Osteoblast (primary cell): ENCODE measurements around the gene CCBE1. TPM values are rescaled to one million over a fixed set of nuclear protein-coding genes. Genes with fewer than 3 reads are reported as not detected.
A peak's percentile ranks its signal among the peaks of the same experiment; 100 is the strongest.

Experiments used
- DNase-seq: peaks from one replicate; pipeline ENCODE4 v3.0.0; 2011; ENCODE audit warnings: low spot score, mixed read lengths; ENCODE audit not compliant: insufficient read length; ENCODE audit errors: missing footprints
- H2AFZ ChIP-seq: 2 replicates; pipeline ENCODE4 v1.6.0; 2011; ENCODE audit warnings: mild to moderate bottlenecking, low read length
- H3K27ac ChIP-seq: 2 replicates; pipeline ENCODE4 v1.5.1; 2011; ENCODE audit warnings: mild to moderate bottlenecking, low read depth, low read length, moderate library complexity
- H3K27me3 ChIP-seq: 2 replicates; pipeline ENCODE4 v1.6.0; 2012; ENCODE audit warnings: mild to moderate bottlenecking, control low read depth, inconsistent platforms, low read length, moderate library complexity; ENCODE audit not compliant: insufficient read depth
- H3K36me3 ChIP-seq: 2 replicates; pipeline ENCODE4 v1.5.1; 2011; ENCODE audit warnings: mild to moderate bottlenecking, low read length, control low read depth, moderate library complexity; ENCODE audit not compliant: insufficient read depth
- H3K4me1 ChIP-seq: 2 replicates; pipeline ENCODE4 v1.5.1; 2011; ENCODE audit warnings: mild to moderate bottlenecking, low read length, control low read depth, moderate library complexity; ENCODE audit not compliant: insufficient read depth
- H3K4me2 ChIP-seq: 2 replicates; pipeline ENCODE4 v1.6.0; 2011; ENCODE audit warnings: mild to moderate bottlenecking, low read length; ENCODE audit not compliant: insufficient read depth
- H3K4me3 ChIP-seq: fragments of 200-600 bp; sonication (generic); 3 replicates; pipeline ENCODE4 v1.5.1; 2012; ENCODE audit warnings: mild to moderate bottlenecking, low read length, inconsistent platforms; ENCODE audit not compliant: insufficient read depth
- H3K79me2 ChIP-seq: 2 replicates; pipeline ENCODE4 v1.6.0; 2012; ENCODE audit warnings: mild to moderate bottlenecking, low read length, control low read depth, inconsistent platforms; ENCODE audit not compliant: insufficient read depth
- H3K9me3 ChIP-seq: 2 replicates; pipeline ENCODE4 v1.5.1; 2011; ENCODE audit warnings: low read depth, low read length, control low read depth
- H4K20me1 ChIP-seq: 2 replicates; pipeline ENCODE4 v1.6.0; 2012; ENCODE audit warnings: mild to moderate bottlenecking, low read length, control low read depth; ENCODE audit not compliant: insufficient read depth
- total RNA-seq: library from RNA; depleted of rRNA; stranded (reverse); fragments of >200 nt; gene quantifications from 2 replicates; pipeline ENCODE4 v1.2.3, GENCODE V29; 2012
- TF ChIP-seq, protein P1 (sequence below): IDR thresholded peaks from 2 replicates; pipeline ENCODE4 v1.5.1; 2011; ENCODE audit warnings: mild to moderate bottlenecking, low read depth, low read length, moderate library complexity; ENCODE audit errors: extremely low read depth

CCBE1 gene
- total RNA-seq, 1 donor = 51.4 TPM

DNA sequence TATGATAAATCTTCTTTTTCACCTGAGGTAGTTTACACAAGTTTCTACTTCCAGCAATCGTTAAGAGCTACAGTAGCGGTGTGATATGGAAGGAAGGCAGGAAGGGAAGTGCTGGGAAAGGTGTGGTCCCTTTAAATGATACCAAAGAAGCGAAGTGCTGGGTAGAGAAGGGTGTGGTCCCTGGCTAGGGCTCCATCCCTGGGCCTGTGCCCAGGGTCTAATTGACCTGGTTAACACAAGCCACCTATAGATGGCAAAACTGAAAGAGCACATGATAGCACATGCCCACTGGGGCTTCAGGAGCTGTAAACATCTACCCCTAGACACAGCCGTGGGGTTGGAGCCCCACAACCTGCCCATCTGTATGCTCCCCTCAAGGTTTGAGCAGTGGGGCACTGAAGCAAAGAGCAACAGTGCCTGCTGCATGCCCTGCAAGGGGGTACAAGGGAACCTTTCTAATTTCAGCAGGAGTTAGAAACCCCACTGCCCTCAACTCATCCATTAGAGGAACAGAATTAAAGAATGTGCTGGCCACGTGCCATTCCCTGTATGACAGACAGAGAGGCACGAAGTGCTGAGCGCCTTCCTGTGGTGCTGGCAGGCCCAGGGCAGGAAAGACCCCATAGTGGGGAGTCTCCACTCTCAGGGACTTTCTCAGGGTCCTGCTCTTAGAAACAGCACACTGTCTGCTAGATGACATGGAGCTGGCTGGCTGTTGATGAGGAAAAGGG lies 185.0 kb downstream of the CCBE1 start:
- no peaks in the 10 kb centered on the region for H3K36me3 ChIP-seq
- no peaks in the 10 kb centered on the region for H3K9me3 ChIP-seq
- H4K20me1 ChIP-seq = peaks cover 33% of the 10 kb centered on the region
- peaks cover 70% of the 10 kb centered on the region for H3K79me2 ChIP-seq
- H3K4me2 ChIP-seq = no peak overlapping the region
- H3K4me3 ChIP-seq = no peak overlapping the region
- no peaks in the 10 kb centered on the region for H3K27me3 ChIP-seq
- H2AFZ ChIP-seq = no peak overlapping the region
- DNase-seq = no peak
- TF ChIP-seq, protein P1, sequence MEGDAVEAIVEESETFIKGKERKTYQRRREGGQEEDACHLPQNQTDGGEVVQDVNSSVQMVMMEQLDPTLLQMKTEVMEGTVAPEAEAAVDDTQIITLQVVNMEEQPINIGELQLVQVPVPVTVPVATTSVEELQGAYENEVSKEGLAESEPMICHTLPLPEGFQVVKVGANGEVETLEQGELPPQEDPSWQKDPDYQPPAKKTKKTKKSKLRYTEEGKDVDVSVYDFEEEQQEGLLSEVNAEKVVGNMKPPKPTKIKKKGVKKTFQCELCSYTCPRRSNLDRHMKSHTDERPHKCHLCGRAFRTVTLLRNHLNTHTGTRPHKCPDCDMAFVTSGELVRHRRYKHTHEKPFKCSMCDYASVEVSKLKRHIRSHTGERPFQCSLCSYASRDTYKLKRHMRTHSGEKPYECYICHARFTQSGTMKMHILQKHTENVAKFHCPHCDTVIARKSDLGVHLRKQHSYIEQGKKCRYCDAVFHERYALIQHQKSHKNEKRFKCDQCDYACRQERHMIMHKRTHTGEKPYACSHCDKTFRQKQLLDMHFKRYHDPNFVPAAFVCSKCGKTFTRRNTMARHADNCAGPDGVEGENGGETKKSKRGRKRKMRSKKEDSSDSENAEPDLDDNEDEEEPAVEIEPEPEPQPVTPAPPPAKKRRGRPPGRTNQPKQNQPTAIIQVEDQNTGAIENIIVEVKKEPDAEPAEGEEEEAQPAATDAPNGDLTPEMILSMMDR = no peak
- H3K27ac ChIP-seq = no peak overlapping the region
- H3K4me1 ChIP-seq = peaks cover 33% of the 10 kb centered on the region

DNA sequence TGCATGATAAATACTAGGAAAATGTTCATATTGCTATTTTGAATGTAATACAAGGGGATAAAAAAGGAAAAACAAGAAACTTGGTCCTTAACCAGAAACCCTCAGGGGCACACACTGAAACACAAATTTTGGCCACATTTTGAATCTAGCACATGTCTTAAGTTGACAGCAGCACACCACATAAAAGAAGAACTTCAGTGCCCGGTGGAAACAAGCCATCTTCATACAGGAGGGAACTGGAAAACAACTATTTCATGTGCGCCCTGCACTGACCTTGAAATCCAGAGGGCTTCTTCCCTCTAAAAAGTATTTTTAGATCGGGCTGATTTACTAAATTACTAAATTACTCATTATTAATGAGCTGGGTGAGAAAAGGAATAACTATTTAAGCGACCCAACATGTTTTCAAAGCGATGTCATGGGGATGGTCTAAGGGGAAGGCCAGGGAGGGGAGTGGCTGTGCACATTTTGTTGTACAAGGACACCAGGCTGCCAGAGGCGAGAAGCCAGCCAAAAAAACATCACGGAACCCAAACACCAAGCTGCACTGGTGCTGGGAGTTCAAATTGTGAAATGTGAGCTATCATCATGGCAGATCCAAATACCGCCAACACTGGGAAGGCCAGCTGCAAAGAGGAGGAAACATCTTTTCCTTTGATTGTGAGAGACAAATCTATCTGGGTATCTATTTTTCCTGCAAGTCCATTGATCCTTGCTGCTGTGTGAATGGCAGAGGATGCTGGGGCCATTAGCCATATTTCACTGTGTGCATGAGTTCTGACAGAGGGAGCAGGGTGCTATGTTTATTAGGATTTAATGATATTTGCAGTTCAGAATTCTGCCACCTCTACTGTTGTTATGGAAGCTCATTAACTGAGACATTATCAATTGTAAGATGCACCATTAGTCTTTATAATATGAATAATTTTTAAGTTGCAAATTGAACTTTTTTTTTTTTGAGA lies 187.5 kb downstream of the CCBE1 start:
- Histone ChIP-seq H3K4me2 (no peak overlapping the region), H3K36me3 (no peaks in the 10 kb centered on the region), H3K9me3 (no peaks in the 10 kb centered on the region), H2AFZ (no peak overlapping the region), H4K20me1 (peaks cover 20% of the 10 kb centered on the region), H3K27ac (no peak overlapping the region), H3K4me3 (no peak overlapping the region), H3K27me3 (no peaks in the 10 kb centered on the region), H3K79me2 (peaks cover 80% of the 10 kb centered on the region), H3K4me1 (peaks cover 29% of the 10 kb centered on the region)
- TF ChIP-seq, protein P1 = no peak
- DNase-seq = no peak

DNA sequence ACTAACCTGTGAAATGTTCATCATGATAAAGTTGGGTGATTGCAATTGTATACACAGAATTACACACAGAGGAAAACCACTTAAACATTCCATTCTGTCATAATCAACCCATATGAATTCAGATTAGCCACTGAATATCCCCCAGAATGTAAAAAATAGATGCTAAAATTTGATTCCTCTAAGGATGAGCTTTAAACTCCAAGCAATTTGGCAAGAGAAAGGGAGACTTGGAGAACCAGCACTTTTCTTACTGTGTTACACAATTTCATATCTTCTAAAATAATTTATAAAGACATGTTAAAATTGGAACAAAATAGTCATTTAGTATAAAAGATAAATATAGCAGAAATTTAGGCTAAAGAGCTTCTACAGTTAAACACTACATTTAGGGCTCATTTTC lies 191.9 kb downstream of the CCBE1 start:
- H4K20me1 ChIP-seq = peaks cover 23% of the 10 kb centered on the region
- peak overlapping the region; percentile 26 for H3K27ac ChIP-seq
- H3K4me2 ChIP-seq = no peak overlapping the region
- peaks cover 72% of the 10 kb centered on the region for H3K79me2 ChIP-seq
- H3K4me1 ChIP-seq = peaks cover 48% of the 10 kb centered on the region
- no peaks in the 10 kb centered on the region for H3K27me3 ChIP-seq
- H3K36me3 ChIP-seq = peaks cover under 1% of the 10 kb centered on the region
- H3K4me3 ChIP-seq = no peak overlapping the region
- H2AFZ ChIP-seq = no peak overlapping the region
- TF ChIP-seq, protein P1 = no peak
- DNase-seq = no peak
- no peaks in the 10 kb centered on the region for H3K9me3 ChIP-seq
